A673 (cell line): ENCODE results near the gene ZNF709. TPM values are rescaled to one million over a fixed set of nuclear protein-coding genes. Genes with fewer than 3 reads are reported as not detected.
"Not testable (repeated sequence)": the region's sequence is repeated elsewhere in the genome, so short reads cannot be mapped to it uniquely, and the experiment has no call there.

ENCODE experiments used
- BruUV-seq: library from RNA; stranded (reverse); fragments of 400-500 nt; replicated peaks from 2 replicates; lab custom pipeline; 2021; lab: Mats Ljungman, UMichigan
- CTCF ChIA-PET: fragments of 300-600 bp; sonication (Branson Sonifier 250); formaldehyde crosslinking; loops from one replicate; lab custom pipeline; 2022; ENCODE audit warnings: antibody characterized with exemption; lab: Charles Lee
- POLR2A ChIA-PET: fragments of 300-600 bp; sonication (Branson Sonifier 250); formaldehyde crosslinking; loops from one replicate; lab custom pipeline; 2022; ENCODE audit warnings: antibody characterized with exemption; ENCODE audit not compliant: low non-redundant PET; lab: Charles Lee
- DNase-seq: peaks from one replicate; pipeline ENCODE4 v3.0.0-alpha.2; 2015; ENCODE audit warnings: low spot score
- H3K27ac ChIP-seq: fragments of 200-600 bp; sonication (generic); 2 replicates; pipeline ENCODE4 v1.5.1; 2016; ENCODE audit warnings: mixed run types, low read depth, mild to moderate bottlenecking, mixed read lengths, antibody characterized with exemption, low read length; ENCODE audit not compliant: poor library complexity, severe bottlenecking
- H3K27me3 ChIP-seq: fragments of 200-600 bp; sonication (generic); replicated peaks from 2 replicates; pipeline ENCODE4 v1.6.1; 2017; ENCODE audit warnings: mixed run types, low read depth, mild to moderate bottlenecking, mixed read lengths, antibody characterized with exemption, low read length; ENCODE audit not compliant: insufficient read depth, poor library complexity
- H3K36me3 ChIP-seq: fragments of 200-600 bp; sonication (generic); 2 replicates; pipeline ENCODE4 v1.6.1; 2016; ENCODE audit warnings: mixed run types, mild to moderate bottlenecking, mixed read lengths, antibody characterized with exemption, low read length; ENCODE audit not compliant: insufficient read depth, poor library complexity, severe bottlenecking
- H3K4me1 ChIP-seq: fragments of 200-600 bp; sonication (generic); 2 replicates; pipeline ENCODE4 v1.6.1; 2017; ENCODE audit warnings: mixed run types, mild to moderate bottlenecking, mixed read lengths, antibody characterized with exemption, low read length; ENCODE audit not compliant: insufficient read depth, poor library complexity, severe bottlenecking
- H3K4me3 ChIP-seq: fragments of 200-600 bp; sonication (generic); 2 replicates; pipeline ENCODE4 v1.5.1; 2016; ENCODE audit warnings: low read depth, mixed run types, mild to moderate bottlenecking, mixed read lengths, low read length; ENCODE audit not compliant: poor library complexity, severe bottlenecking
- H3K9me3 ChIP-seq: fragments of 200-600 bp; sonication (generic); 2 replicates; pipeline ENCODE4 v1.6.1; 2016; ENCODE audit warnings: mixed run types, low read depth, mild to moderate bottlenecking, mixed read lengths, antibody characterized with exemption, low read length; ENCODE audit not compliant: poor library complexity, severe bottlenecking
- EZH2 ChIP-seq: fragments of 200-600 bp; sonication (generic); IDR thresholded peaks from 2 replicates; pipeline ENCODE4 v1.6.1; 2017; ENCODE audit warnings: borderline replicate concordance, low read depth, mild to moderate bottlenecking, mixed read lengths, antibody characterized with exemption, low read length; ENCODE audit not compliant: poor library complexity, severe bottlenecking
- intact Hi-C: fragments of 100-400 bp; cut with micrococcal nuclease; formaldehyde crosslinking; loops from one replicate; pipeline ENCODE4 v1.10.0; 2022; ENCODE audit not compliant: unreplicated experiment
- total RNA-seq: library from RNA; stranded (reverse); gene quantifications from 2 replicates; pipeline ENCODE4 v1.2.3, GENCODE V29; 2021
- TF ChIP-seq, protein P1 (sequence below): fragments of 300-800, 200-600 bp; sonication (generic); conservative IDR thresholded peaks from 2 replicates; pipeline ENCODE4 v1.5.1; 2017; ENCODE audit warnings: low read depth, mild to moderate bottlenecking, antibody characterized with exemption, low read length, moderate library complexity, mixed read lengths

Gene ZNF709
- total RNA-seq, 1 experiment from 2014 or later = 3.6 TPM

GRCh38 chr19:12450844-12451243, 33.8 kb downstream of the ZNF709 start:
- Histone ChIP-seq H3K27ac (no peak overlapping the region), H3K4me3 (no peak overlapping the region), H3K36me3 (no peaks in the 10 kb centered on the region), H3K27me3 (no peaks in the 10 kb centered on the region), H3K4me1 (no peaks in the 10 kb centered on the region), H3K9me3 (peaks cover 16% of the 10 kb centered on the region)
- BruUV-seq = no TSS peak
- ChIA-PET CTCF (no interaction called here), POLR2A (no interaction called here)
- intact Hi-C loops = no loop called here
- no peak for TF ChIP-seq EZH2
- TF ChIP-seq, protein P1, sequence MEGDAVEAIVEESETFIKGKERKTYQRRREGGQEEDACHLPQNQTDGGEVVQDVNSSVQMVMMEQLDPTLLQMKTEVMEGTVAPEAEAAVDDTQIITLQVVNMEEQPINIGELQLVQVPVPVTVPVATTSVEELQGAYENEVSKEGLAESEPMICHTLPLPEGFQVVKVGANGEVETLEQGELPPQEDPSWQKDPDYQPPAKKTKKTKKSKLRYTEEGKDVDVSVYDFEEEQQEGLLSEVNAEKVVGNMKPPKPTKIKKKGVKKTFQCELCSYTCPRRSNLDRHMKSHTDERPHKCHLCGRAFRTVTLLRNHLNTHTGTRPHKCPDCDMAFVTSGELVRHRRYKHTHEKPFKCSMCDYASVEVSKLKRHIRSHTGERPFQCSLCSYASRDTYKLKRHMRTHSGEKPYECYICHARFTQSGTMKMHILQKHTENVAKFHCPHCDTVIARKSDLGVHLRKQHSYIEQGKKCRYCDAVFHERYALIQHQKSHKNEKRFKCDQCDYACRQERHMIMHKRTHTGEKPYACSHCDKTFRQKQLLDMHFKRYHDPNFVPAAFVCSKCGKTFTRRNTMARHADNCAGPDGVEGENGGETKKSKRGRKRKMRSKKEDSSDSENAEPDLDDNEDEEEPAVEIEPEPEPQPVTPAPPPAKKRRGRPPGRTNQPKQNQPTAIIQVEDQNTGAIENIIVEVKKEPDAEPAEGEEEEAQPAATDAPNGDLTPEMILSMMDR = no peak
- no peak for DNase-seq

DNA sequence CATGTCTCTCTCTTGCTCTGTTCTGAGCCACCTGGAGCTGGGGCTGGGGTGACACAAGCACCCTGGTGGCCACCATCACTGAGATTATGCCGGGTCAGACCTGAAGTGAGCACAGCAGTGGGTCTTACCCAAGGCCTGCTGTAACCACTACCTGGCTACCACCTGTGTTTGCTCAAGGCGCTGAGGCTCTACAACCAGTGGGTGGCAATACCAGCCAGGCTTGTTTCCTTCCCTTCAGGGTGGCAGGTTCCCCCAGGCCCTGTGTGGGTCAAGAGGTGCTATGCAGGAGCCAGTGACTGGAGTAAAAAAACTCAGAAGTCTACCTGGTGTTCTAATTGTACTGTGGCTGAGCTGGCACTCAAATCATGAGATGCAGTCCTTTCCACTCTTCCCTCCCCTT, 35.8 kb downstream of the ZNF709 start:
- Histone ChIP-seq H3K36me3 (no peaks in the 10 kb centered on the region), H3K27ac (no peak overlapping the region), H3K4me1 (no peaks in the 10 kb centered on the region), H3K27me3 (no peaks in the 10 kb centered on the region), H3K4me3 (no peak overlapping the region), H3K9me3 (peaks cover 16% of the 10 kb centered on the region)
- ChIA-PET POLR2A (no interaction called here), CTCF (no interaction called here)
- DNase-seq = no peak
- TF ChIP-seq, protein P1 = no peak
- no peak for TF ChIP-seq EZH2
- no TSS peak for BruUV-seq
- intact Hi-C loops = no loop called here

DNA sequence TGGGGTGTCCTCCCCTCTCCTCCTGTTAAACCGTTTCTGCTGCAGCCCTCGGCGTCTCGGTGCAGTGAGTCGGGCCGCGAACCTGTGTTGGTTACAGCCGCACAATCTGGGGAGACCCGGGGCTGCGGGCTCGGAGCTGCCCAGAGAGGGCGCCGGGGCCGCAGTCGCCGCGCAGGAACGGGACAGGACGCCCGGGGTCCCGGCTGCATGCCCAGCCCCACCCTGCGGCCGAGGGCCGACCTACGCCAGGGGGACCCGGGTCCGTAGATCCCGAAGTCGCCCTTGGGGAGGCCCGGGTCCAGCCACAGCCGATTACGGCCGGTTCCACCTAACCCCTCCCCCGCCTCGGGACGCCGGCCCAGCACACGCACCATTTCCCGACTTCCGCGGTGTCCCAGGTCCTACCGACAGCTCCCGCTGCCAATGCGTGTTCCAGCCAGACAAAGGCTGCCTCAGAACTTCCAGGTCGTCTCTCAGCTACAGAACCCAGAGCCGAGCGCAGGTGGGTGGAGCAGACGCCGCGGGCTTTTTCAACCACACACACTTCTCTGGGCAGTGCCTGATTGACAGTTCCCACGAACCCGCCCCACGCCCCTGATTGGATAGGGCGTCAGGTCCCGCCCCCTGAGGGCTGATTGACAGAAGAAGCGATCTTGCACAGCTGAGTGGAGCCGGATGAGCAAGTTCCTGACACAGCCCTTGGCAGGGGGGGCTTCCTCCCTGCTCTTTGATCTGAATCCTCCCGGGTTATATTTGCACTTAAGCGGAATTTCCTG, 43.9 kb downstream of the ZNF709 start, which contains the start of gene ZNF443:
ZNF443 (minus strand) TSS at position 481 of the 776 bp plus-strand sequence; CDS start at position 374, 107 bp downstream.
- Histone ChIP-seq H3K4me1 (no peaks in the 10 kb centered on the region), H3K9me3 (no peaks in the 10 kb centered on the region), H3K36me3 (no peaks in the 10 kb centered on the region), H3K4me3 (peak within 1 kb of the TSS; percentile 65), H3K27me3 (no peaks in the 10 kb centered on the region), H3K27ac (peak within 1 kb of the TSS; percentile 61)
- peak; percentile 99 for DNase-seq
- ChIA-PET CTCF (no interaction called here), POLR2A (no interaction called here)
- BruUV-seq = no TSS peak
- intact Hi-C loops = no loop called here
- TF ChIP-seq, protein P1 = no peak
- no peak for TF ChIP-seq EZH2

DNA sequence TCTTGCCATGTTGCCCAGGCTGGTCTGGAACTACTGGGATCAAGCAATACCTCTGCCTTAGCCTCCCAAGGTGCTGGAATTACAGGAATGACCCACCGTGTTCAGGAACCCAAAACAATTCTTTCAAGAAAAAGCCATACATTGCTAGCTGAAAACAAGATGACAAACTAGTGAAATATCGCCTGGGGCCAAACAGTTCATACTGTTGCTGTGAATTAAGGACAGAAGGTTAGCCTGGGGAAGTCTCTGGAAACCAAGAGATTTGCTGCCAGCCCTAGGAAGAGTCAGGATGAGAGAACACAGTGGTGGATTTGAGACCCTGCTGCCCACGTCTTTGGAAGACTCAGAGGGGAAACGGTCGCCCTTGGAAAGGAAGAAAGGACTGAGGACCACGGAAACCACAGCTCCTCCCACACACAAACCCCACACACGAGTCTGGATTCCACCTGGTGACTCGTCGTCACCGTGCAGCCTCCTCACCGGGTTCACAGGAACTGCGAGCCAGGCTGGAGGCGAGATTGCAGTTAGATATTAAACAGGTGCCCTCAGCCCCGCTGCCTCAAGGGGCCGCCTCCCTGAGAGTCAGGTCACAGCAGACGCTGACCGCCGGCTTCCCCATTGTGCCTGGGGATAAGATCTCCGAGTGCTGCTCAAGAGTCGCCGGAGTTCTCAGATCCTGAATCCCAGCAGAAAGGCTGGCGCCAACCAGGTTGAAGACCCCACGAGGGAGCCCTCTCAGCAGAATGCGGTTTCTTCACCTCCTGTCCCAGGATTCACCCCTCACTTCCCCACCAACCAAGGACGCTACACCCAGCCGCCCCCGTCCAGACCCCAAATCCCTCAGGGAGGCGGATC, 44.7 kb downstream of the ZNF709 start:
- H3K9me3 ChIP-seq, POLR2A ChIA-PET, H3K4me1 ChIP-seq, H3K27me3 ChIP-seq, CTCF ChIA-PET, intact Hi-C loops, H3K36me3 ChIP-seq, BruUV-seq, DNase-seq: not testable (repeated sequence)
- peak overlapping the region; percentile 65 for H3K4me3 ChIP-seq
- peak overlapping the region; percentile 61 for H3K27ac ChIP-seq
